ENCODE measurements around the gene VIM.
"Not testable (repeated sequence)": the region's sequence is repeated elsewhere in the genome, so short reads cannot be mapped to it uniquely, and the experiment has no call there.

VIM gene

GRCh38 chr10:17257466-17258321 is 29.7 kb downstream of the VIM start:
- peak; percentile 63 for DNase-seq

GRCh38 chr10:17262502-17262901 is 34.5 kb downstream of the VIM start:
- no peak for DNase-seq

GRCh38 chr10:17263580-17263979 is 35.5 kb downstream of the VIM start:
- no peak for DNase-seq

- DNase-seq = no peak
Observed at GRCh38 chr10:17265468-17265867, 37.4 kb downstream of the VIM start.

- not testable (repeated sequence) for DNase-seq
Observed at GRCh38 chr10:17266549-17266948, 38.5 kb downstream of the VIM start.

GRCh38 chr10:17272648-17273047 is 44.6 kb downstream of the VIM start:
- no peak for DNase-seq

- no peak for DNase-seq
Observed at GRCh38 chr10:17273403-17273802, 45.4 kb downstream of the VIM start.

- DNase-seq = no peak
Observed at GRCh38 chr10:17276756-17277424, 48.8 kb downstream of the VIM start.

- no peak for DNase-seq
Observed at GRCh38 chr10:17278607-17279240, 50.7 kb downstream of the VIM start.

- DNase-seq = no peak
Observed at GRCh38 chr10:17282311-17282710, 54.3 kb downstream of the VIM start.

- no peak for DNase-seq
Observed at GRCh38 chr10:17286562-17287550, 58.8 kb downstream of the VIM start.
